Measurements from ENCODE around the gene CPXM1. TPM values are rescaled to one million over a fixed set of nuclear protein-coding genes. Genes with fewer than 3 reads are reported as not detected.

The CPXM1 gene
- total RNA-seq, 1 donor from 2014 or later = 1.3 TPM

DNA sequence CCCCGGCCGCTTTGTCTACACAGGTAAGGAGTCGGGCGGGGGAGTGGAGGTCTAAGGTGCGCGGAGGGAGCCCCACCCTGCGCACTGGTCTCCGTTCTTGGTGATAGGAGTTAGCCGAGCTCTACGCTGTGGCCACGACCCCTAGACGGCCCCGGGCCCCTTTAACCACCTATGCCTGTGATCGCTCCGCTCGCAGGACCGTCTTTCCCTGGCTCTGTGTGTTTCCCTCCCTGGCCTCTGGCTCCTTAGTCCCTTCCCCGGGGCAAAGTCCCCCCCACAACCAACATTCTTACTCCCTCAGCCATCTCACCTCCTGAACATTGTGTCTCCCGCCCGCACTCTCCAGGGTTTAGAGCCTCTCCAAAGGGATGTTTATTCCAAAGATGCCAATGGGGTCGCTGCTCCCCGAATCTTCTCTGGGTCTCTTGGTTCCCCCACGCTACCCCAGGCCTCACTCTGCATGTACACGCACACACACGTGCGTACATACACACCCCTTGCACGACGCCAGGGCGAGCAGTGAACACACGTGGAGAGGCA, 50.4 kb downstream of the CPXM1 start:
- Histone ChIP-seq H3K36me3 (no peaks in the 10 kb centered on the region), H3K4me1 (peaks cover 23% of the 10 kb centered on the region), H3K4me3 (no peak overlapping the region), H3K27me3 (no peaks in the 10 kb centered on the region), H3K9me3 (no peaks in the 10 kb centered on the region), H3K27ac (no peak overlapping the region)
- intact Hi-C loops (cut with DNase I) = no loop called here
- no peak for DNase-seq
- TF ChIP-seq, protein P1, sequence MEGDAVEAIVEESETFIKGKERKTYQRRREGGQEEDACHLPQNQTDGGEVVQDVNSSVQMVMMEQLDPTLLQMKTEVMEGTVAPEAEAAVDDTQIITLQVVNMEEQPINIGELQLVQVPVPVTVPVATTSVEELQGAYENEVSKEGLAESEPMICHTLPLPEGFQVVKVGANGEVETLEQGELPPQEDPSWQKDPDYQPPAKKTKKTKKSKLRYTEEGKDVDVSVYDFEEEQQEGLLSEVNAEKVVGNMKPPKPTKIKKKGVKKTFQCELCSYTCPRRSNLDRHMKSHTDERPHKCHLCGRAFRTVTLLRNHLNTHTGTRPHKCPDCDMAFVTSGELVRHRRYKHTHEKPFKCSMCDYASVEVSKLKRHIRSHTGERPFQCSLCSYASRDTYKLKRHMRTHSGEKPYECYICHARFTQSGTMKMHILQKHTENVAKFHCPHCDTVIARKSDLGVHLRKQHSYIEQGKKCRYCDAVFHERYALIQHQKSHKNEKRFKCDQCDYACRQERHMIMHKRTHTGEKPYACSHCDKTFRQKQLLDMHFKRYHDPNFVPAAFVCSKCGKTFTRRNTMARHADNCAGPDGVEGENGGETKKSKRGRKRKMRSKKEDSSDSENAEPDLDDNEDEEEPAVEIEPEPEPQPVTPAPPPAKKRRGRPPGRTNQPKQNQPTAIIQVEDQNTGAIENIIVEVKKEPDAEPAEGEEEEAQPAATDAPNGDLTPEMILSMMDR (IDR thresholded peaks at IDR 0.05) = no peak
- ATAC-seq = no peak

DNA sequence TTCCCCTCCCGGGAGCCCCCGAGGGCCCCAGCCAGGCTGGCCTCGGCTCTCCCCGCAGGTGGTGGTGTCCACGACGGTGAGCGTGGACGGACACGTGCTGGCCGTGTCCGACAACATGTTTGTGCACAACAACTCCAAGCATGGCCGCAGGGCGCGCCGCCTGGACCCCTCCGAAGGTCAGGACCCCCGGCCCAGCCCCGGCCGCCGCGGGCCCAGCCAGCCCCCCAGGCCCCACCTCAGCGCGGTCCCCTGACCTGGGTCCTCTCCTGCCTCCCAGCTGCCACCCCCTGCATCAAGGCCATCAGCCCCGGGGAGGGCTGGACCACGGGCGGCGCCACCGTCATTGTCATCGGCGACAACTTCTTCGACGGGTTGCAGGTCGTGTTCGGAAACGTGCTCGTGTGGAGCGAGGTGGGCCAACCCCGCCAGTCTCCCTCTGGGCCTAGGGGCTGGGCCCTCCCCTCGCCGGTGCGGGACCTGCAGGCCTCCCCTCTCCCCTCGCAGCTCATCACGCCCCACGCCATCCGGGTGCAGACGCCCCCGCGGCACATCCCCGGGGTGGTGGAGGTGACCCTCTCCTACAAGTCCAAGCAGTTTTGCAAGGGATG, 51.0 kb downstream of the CPXM1 start:
- no peak overlapping the region for H3K27ac ChIP-seq
- ATAC-seq (no peak), DNase-seq (no peak)
- no peaks in the 10 kb centered on the region for H3K9me3 ChIP-seq
- peaks cover 23% of the 10 kb centered on the region for H3K4me1 ChIP-seq
- H3K27me3 ChIP-seq = no peaks in the 10 kb centered on the region
- intact Hi-C loops (cut with DNase I) = no loop called here
- H3K36me3 ChIP-seq = no peaks in the 10 kb centered on the region
- TF ChIP-seq, protein P1 (IDR thresholded peaks at IDR 0.05) = no peak
- H3K4me3 ChIP-seq = no peak overlapping the region

DNA sequence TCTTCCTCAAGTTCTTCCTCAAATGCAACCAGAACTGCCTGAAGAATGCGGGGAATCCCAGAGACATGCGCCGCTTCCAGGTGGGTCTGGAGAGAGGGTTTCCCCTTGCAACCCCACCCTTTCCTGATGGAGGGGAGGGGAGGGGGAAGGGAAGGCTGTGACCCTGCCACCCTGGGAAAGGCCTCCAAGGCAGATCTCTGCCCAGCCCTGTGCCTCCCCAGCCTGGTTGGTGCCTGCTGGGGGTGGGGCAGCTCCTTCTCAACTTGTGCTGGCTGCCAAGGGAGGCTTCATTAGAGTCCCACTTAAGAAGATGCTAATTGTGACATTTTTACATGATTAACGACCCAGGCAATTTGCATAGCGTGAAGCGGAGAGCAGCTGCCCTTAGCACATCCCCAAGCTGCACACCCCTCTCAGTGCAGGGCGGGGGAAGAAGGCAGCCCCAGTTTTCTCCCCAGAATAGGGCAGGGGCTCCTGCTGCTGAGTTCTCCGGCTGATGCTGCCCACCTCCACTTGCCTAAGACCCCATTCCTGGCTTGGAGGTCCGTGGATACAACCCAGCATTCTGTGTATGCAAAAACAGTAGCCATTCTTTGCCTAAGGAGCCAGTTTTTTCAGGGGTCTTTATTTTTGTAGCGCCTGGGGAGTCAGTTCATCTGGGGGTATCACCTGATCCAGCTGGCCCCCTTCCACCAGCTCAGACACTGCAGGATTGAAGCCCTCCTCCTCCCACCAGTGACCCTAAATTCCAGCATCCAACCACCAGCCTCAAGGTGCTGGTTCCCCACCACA, 51.7 kb downstream of the CPXM1 start:
- Histone ChIP-seq H3K4me1 (peaks cover 23% of the 10 kb centered on the region), H3K27ac (no peak overlapping the region), H3K4me3 (no peak overlapping the region), H3K27me3 (no peaks in the 10 kb centered on the region), H3K36me3 (no peaks in the 10 kb centered on the region), H3K9me3 (no peaks in the 10 kb centered on the region)
- ATAC-seq = no peak
- no peak for DNase-seq
- intact Hi-C loops (cut with DNase I) = no loop called here
- TF ChIP-seq, protein P1 (IDR thresholded peaks at IDR 0.05) = no peak

DNA sequence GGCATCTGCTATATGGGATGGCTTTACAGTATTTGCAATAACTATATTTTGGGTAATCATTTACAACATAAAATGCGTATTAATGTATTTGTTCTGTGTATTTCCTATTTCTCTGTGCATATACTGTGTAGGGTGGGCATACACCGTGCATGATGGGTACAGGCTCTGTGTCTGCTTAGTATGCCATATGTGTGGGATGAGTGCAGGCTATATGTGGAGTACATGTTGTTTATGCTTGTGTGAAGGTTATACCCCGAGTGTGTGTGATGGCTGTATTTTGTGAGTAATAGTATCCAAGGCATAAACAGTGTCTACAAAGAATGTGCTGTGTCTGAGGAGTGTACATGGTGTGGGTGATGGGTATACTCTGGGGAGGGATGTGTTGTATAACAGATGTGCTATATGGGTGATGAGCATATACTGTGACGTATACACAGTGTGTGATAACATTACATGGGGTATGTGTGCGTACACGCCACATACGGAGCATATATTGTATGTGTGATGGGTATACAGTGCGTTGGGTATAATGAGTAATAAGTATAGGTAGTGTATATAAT, 52.7 kb downstream of the CPXM1 start:
- Histone ChIP-seq H3K27ac (no peak overlapping the region), H3K36me3 (no peaks in the 10 kb centered on the region), H3K4me3 (no peak overlapping the region), H3K4me1 (peaks cover 18% of the 10 kb centered on the region), H3K27me3 (no peaks in the 10 kb centered on the region), H3K9me3 (no peaks in the 10 kb centered on the region)
- DNase-seq (no peak), ATAC-seq (no peak)
- intact Hi-C loops (cut with DNase I) = no loop called here
- TF ChIP-seq, protein P1 (IDR thresholded peaks at IDR 0.05) = no peak

DNA sequence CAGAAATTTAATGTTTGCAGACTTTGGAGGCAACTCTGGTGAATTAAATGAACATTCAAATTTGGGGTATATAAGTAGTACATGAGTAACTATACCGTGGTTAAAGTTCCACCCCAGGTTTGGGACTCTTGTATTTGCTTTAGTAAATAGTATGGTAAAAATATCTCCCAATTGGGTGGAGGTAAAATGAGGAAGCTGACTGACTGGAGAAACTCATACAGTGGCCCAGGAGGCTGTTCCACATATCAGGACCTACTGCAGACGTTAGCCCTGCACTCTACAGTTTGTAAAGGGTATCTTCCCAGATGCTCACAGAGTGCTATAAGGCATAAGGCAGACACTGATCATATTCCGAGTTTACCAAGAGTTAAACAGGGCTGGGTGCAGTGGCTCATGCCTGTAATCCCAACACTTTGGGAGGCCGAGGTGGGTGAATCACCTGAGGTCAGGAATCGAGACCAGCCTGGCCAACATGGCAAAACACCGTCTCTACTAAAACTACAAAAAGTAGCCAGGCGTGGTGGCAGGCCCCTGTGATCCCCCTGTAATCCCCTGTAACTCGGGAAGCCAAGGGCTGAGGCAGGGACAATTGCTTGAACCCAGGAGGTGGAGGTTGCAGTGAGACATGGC, 53.7 kb downstream of the CPXM1 start:
- TF ChIP-seq, protein P1 (IDR thresholded peaks at IDR 0.05) = no peak
- Histone ChIP-seq H3K27me3 (no peaks in the 10 kb centered on the region), H3K9me3 (no peaks in the 10 kb centered on the region), H3K4me1 (peaks cover 11% of the 10 kb centered on the region), H3K36me3 (no peaks in the 10 kb centered on the region), H3K27ac (no peak overlapping the region), H3K4me3 (no peak overlapping the region)
- DNase-seq (no peak), ATAC-seq (no peak)
- intact Hi-C loops (cut with DNase I) = no loop called here
